HCT116 (cell line): Measurements from ENCODE around the gene ALCAM. TPM values are rescaled to one million over a fixed set of nuclear protein-coding genes. Genes with fewer than 3 reads are reported as not detected.

ENCODE experiments used
- ATAC-seq: fragments of 200-7000 bp; cut with Tn5 transposase; 2 replicates; pipeline ENCODE4 v1.9.1; 2020; ENCODE audit warnings: mild to moderate bottlenecking, moderate library complexity
- BruUV-seq: library from RNA; stranded (reverse); fragments of 400-500 nt; replicated peaks from 2 replicates; lab custom pipeline; 2021; lab: Mats Ljungman, UMichigan
- CTCF ChIA-PET: fragments of 300-600 bp; sonication (Branson Sonifier 250); formaldehyde crosslinking; loops from one replicate; lab custom pipeline; 2021; ENCODE audit warnings: antibody characterized with exemption; lab: Charles Lee
- POLR2A ChIA-PET: fragments of 300-600, 350-600 bp; sonication (Branson Sonifier 250); formaldehyde crosslinking; loops from one replicate; lab custom pipeline; 2021; ENCODE audit warnings: antibody characterized with exemption; lab: Charles Lee
- RAD21 ChIA-PET, 2 experiments: fragments of 300-600 bp; sonication (Branson Sonifier 250); formaldehyde crosslinking; loops; one replicate each; lab custom pipeline; 2023; ENCODE audit warnings: low total read pairs in 2 of 2; ENCODE audit not compliant: uncharacterized antibody in 2 of 2, unreplicated experiment in 2 of 2, low non-redundant PET in 1 of 2; lab: Charles Lee
- DNase-seq: peaks from one replicate; pipeline ENCODE4 v3.0.0-alpha.2; 2010; ENCODE audit warnings: low read depth, low spot score
- H2AFZ ChIP-seq: fragments of 200-600 bp; shearing (Covaris generic), sonication (generic); 2 replicates; pipeline ENCODE4 v1.6.1; 2017; ENCODE audit warnings: low read depth, mixed run types, mixed read lengths, antibody characterized with exemption, low read length; ENCODE audit not compliant: poor library complexity, severe bottlenecking
- H3K27ac ChIP-seq: 2 replicates; pipeline ENCODE4 v1.5.1; 2012; ENCODE audit warnings: low read depth, low read length
- H3K27me3 ChIP-seq: fragments of 200-600 bp; sonication (generic); 2 replicates; pipeline ENCODE4 v1.6.1; 2016; ENCODE audit warnings: mixed run types, low read length, mixed read lengths; ENCODE audit not compliant: insufficient read depth
- H3K36me3 ChIP-seq, 2 experiments: fragments of 200-500 bp in 1 of 2; fragments of 200-600 bp in 1 of 2; sonication (Bioruptor generic) in 1 of 2; sonication (generic) in 1 of 2; 2 replicates each; pipeline versions ENCODE4 v1.5.1 to v1.6.1; 2014 to 2016; ENCODE audit warnings: low read length in 2 of 2, inconsistent platforms in 1 of 2, mixed read lengths in 1 of 2, mixed run types in 1 of 2; ENCODE audit not compliant: insufficient read depth in 2 of 2, control insufficient read depth in 1 of 2
- H3K4me1 ChIP-seq, 2 experiments: fragments of 200-600 bp in 1 of 2; sonication (generic) in 1 of 2; 2 replicates each; pipeline versions ENCODE4 v1.5.1 to v1.6.1; 2012 to 2017; ENCODE audit warnings: low read length in 2 of 2, inconsistent platforms in 1 of 2, mild to moderate bottlenecking in 1 of 2, mixed read lengths in 1 of 2, mixed run types in 1 of 2, moderate library complexity in 1 of 2; ENCODE audit not compliant: insufficient read depth in 2 of 2, control insufficient read depth in 1 of 2
- H3K4me2 ChIP-seq: fragments of 200-600 bp; sonication (generic); 2 replicates; pipeline ENCODE4 v1.6.1; 2017; ENCODE audit warnings: mixed run types, low read length, mixed read lengths
- H3K4me3 ChIP-seq, 2 experiments: fragments of 200-600 bp in 1 of 2; sonication (generic) in 1 of 2; replicated peaks in 1 of 2; 2 replicates each; pipeline ENCODE4 v1.5.1; 2011 to 2016; ENCODE audit warnings: low read length in 2 of 2, control low read depth in 1 of 2, low read depth in 1 of 2, mild to moderate bottlenecking in 1 of 2, mixed read lengths in 1 of 2, mixed run types in 1 of 2
- H3K79me2 ChIP-seq: fragments of 200-600 bp; sonication (generic); 2 replicates; pipeline ENCODE4 v1.6.1; 2017; ENCODE audit warnings: mild to moderate bottlenecking, mixed run types, low read length, moderate library complexity, mixed read lengths; ENCODE audit not compliant: insufficient read depth
- H3K9ac ChIP-seq: fragments of 200-600 bp; sonication (generic); 2 replicates; pipeline ENCODE4 v1.6.1; 2016; ENCODE audit warnings: low read length, mixed read lengths
- H3K9me2 ChIP-seq: fragments of 200-600 bp; sonication (generic), shearing (Covaris generic); 2 replicates; pipeline ENCODE4 v1.6.1; 2017; ENCODE audit warnings: mixed run types, mild to moderate bottlenecking, moderate library complexity; ENCODE audit not compliant: insufficient read depth
- H3K9me3 ChIP-seq, 2 experiments: fragments of 200-500 bp in 1 of 2; fragments of 200-600 bp in 1 of 2; sonication (Bioruptor generic) in 1 of 2; sonication (generic) in 1 of 2; 2 replicates each; pipeline ENCODE4 v1.6.1; 2014 to 2017; ENCODE audit warnings: low read length in 2 of 2, mixed read lengths in 2 of 2, inconsistent platforms in 1 of 2, low read depth in 1 of 2, mild to moderate bottlenecking in 1 of 2, mixed run types in 1 of 2, moderate library complexity in 1 of 2; ENCODE audit not compliant: control insufficient read depth in 1 of 2, insufficient read depth in 1 of 2
- H4K20me1 ChIP-seq: fragments of 200-600 bp; sonication (generic), shearing (Covaris generic); 2 replicates; pipeline ENCODE4 v1.6.1; 2017; ENCODE audit warnings: mixed run types, mild to moderate bottlenecking, moderate library complexity; ENCODE audit not compliant: insufficient read depth
- CBX3 ChIP-seq: IDR thresholded peaks from 2 replicates; pipeline ENCODE4 v1.6.1; 2012; ENCODE audit warnings: low read depth
- CEBPB ChIP-seq: IDR thresholded peaks from 2 replicates; pipeline ENCODE4 v1.6.1; 2012; ENCODE audit warnings: low read depth
- EGR1 ChIP-seq: IDR thresholded peaks from 2 replicates; pipeline ENCODE4 v1.6.1; 2012; ENCODE audit warnings: low read depth
- EZH2phosphoT487 ChIP-seq: fragments of 200-600 bp; IDR thresholded peaks from 2 replicates; pipeline ENCODE4 v1.6.1; 2018; ENCODE audit warnings: antibody characterized with exemption, borderline replicate concordance
- REST ChIP-seq: IDR thresholded peaks from 2 replicates; pipeline ENCODE4 v1.6.1; 2012; ENCODE audit warnings: low read depth
- TCF7L2 ChIP-seq: IDR thresholded peaks from 2 replicates; pipeline ENCODE4 v1.7.0; 2011; ENCODE audit warnings: borderline replicate concordance, inconsistent platforms; ENCODE audit not compliant: insufficient read depth, insufficient read length; ENCODE audit errors: extremely low read depth
- YY1 ChIP-seq: IDR thresholded peaks from 2 replicates; pipeline ENCODE4 v1.6.1; 2011; ENCODE audit warnings: low read length, low read depth, moderate library complexity, mild to moderate bottlenecking; ENCODE audit not compliant: insufficient replicate concordance; ENCODE audit errors: extremely low read depth
- ZFX ChIP-seq: fragments of 450-650 bp; IDR thresholded peaks from 2 replicates; pipeline ENCODE4 v1.6.1; 2017
- intact Hi-C: fragments of 100-400 bp; cut with micrococcal nuclease; formaldehyde crosslinking; loops from 2 replicates; pipeline ENCODE4 v1.10.0; 2022
- total RNA-seq: library from RNA; stranded (reverse); gene quantifications from one replicate; pipeline ENCODE4 v1.2.1, GENCODE V29; 2021; ENCODE audit not compliant: unreplicated experiment
- TF ChIP-seq, protein P1 (sequence below): IDR thresholded peaks from 2 replicates; pipeline ENCODE4 v1.6.1; 2011; ENCODE audit warnings: mild to moderate bottlenecking, low read length, moderate library complexity; ENCODE audit not compliant: insufficient replicate concordance; ENCODE audit errors: extremely low read depth

Gene ALCAM
- total RNA-seq, 1 experiment from 2014 or later, result 56.7 TPM

DNA sequence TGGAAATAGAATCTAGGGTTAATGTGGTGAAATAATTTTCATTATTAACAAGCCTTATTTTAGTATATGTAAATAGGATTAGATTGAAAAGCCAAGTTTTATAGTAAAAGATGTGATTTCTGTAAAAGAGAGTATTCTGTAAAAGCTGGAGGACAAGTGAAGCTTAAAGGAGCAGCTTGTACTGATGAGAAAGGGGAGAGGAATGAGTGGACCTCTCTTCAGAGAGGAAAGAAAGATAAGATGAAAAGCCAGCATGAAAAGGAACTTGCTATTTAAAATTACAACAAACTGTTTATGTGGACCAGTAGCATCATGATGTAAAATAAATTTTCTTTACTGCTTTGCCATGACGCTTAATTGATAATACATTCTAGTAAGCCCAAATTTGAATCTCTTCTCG lies 18.5 kb downstream of the ALCAM start:
- no peak overlapping the region for H3K27ac ChIP-seq
- no peaks in the 10 kb centered on the region for H3K4me1 ChIP-seq
- TF ChIP-seq EGR1, result no peak
- TF ChIP-seq CEBPB, result no peak
- TF ChIP-seq ZFX, result no peak
- no peak for TF ChIP-seq TCF7L2
- no peak for TF ChIP-seq REST
- TF ChIP-seq CBX3, result no peak
- no peaks in the 10 kb centered on the region for H3K9me3 ChIP-seq
- POLR2A ChIA-PET, result no interaction called here
- H3K27me3 ChIP-seq, result no peaks in the 10 kb centered on the region
- no peaks in the 10 kb centered on the region for H4K20me1 ChIP-seq
- H3K4me3 ChIP-seq, result no peak overlapping the region
- H3K4me2 ChIP-seq, result no peak overlapping the region
- CTCF ChIA-PET, result no interaction called here
- no peak for ATAC-seq
- DNase-seq, result no peak
- H3K79me2 ChIP-seq, result peaks cover 85% of the 10 kb centered on the region
- no peak overlapping the region for H3K9ac ChIP-seq
- no peaks in the 10 kb centered on the region for H3K9me2 ChIP-seq
- RAD21 ChIA-PET, result no interaction called here
- no peak overlapping the region for H2AFZ ChIP-seq
- no TSS peak for BruUV-seq
- no peaks in the 10 kb centered on the region for H3K36me3 ChIP-seq
- intact Hi-C loops, result no loop called here

DNA sequence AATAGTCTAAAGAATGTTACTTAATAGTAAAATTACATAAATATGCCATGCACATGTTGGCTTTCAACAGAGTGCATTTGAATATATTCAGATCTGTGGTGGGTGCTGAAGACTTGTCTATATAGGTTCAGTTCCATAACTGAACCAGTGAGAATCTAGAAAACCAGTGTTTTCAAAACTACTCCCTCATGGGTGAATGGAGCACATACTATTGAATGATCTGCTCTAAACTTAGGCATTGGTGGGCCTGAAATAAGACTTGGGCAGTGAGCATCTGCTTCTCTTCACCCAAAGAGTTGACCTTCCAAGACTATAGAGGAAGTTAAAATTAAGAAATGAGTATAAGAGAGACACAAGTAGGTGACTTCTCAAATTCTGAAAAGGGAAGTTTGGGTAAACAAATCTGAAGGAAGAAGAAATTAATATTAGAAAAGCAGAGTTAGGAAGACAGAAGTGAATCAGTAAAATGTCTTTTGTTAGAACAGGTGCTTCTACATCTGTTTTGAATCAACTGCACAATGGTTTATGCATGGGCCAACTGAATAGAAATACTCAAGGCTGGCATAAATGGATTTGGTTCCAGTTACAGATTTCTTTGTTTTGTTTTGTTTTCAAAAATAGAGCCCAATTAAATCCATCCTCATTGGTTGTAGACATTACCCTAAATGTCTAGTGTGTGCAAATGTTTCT lies 19.3 kb downstream of the ALCAM start:
- Histone ChIP-seq H3K4me3 (no peak overlapping the region), H3K27me3 (no peaks in the 10 kb centered on the region), H3K36me3 (no peaks in the 10 kb centered on the region), H3K9ac (no peak overlapping the region), H3K27ac (no peak overlapping the region), H3K79me2 (peaks cover 85% of the 10 kb centered on the region), H3K4me2 (no peak overlapping the region), H3K9me3 (no peaks in the 10 kb centered on the region), H2AFZ (no peak overlapping the region), H3K4me1 (no peaks in the 10 kb centered on the region), H4K20me1 (no peaks in the 10 kb centered on the region), H3K9me2 (no peaks in the 10 kb centered on the region)
- ChIA-PET RAD21 (no interaction called here), POLR2A (no interaction called here), CTCF (no interaction called here)
- no peak for ATAC-seq
- intact Hi-C loops, result no loop called here
- BruUV-seq, result no TSS peak
- DNase-seq, result no peak
- TF ChIP-seq EZH2phosphoT487 (no peak), YY1 (no peak), EGR1 (no peak)
- TF ChIP-seq, protein P1, sequence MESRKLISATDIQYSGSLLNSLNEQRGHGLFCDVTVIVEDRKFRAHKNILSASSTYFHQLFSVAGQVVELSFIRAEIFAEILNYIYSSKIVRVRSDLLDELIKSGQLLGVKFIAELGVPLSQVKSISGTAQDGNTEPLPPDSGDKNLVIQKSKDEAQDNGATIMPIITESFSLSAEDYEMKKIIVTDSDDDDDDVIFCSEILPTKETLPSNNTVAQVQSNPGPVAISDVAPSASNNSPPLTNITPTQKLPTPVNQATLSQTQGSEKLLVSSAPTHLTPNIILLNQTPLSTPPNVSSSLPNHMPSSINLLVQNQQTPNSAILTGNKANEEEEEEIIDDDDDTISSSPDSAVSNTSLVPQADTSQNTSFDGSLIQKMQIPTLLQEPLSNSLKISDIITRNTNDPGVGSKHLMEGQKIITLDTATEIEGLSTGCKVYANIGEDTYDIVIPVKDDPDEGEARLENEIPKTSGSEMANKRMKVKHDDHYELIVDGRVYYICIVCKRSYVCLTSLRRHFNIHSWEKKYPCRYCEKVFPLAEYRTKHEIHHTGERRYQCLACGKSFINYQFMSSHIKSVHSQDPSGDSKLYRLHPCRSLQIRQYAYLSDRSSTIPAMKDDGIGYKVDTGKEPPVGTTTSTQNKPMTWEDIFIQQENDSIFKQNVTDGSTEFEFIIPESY, result no peak
